Measurements from ENCODE around the gene SBSN. TPM values are rescaled to one million over a fixed set of nuclear protein-coding genes. Genes with fewer than 3 reads are reported as not detected.

The SBSN gene
- total and polyA plus RNA-seq, 9 donors: not detected

DNA sequence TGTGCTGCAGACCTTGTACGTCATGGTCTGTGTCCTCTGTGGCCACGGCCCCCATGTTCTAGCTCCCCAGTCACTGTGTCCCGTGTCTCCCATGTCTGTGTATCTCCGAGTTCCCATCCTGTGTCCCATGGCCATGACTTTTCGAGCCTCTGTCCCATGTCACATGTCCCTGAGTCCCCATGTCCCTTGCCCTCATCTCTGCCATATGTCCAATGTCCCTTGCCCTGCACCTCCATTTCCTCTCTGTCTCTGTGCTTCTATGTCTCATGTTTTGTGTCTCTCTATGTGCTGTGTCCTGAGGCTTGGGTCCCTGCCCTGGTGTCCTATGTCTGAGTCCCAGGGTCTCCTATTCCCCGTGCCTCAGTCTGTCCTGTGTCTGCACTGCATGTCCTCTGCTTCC is 33.3 kb upstream of the SBSN start:
- intact Hi-C loops (cut with DNase I): no loop called here

DNA sequence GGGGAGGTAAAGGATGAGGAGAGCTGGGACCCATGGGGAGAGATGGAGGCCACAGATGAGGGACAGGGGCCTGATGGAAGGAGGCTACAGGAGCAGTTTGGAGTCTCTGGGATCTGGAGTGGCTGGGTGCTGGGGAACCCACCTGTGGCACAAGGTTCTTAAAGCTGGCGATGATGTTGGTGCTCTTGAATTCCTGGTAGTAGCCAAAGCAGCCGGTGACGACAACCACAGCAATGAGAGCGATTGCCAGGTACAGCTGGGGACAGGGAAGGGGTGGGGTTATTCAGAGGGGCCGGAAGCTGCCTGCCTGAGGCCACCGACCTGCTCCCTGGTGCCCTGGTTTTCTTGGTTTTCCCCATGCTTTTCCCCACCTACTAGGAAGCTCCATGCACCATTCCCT is 32.6 kb upstream of the SBSN start:
- intact Hi-C loops (cut with DNase I): no loop called here
- no peak overlapping the region for H3K4me3 ChIP-seq
- TF ChIP-seq, protein P1, sequence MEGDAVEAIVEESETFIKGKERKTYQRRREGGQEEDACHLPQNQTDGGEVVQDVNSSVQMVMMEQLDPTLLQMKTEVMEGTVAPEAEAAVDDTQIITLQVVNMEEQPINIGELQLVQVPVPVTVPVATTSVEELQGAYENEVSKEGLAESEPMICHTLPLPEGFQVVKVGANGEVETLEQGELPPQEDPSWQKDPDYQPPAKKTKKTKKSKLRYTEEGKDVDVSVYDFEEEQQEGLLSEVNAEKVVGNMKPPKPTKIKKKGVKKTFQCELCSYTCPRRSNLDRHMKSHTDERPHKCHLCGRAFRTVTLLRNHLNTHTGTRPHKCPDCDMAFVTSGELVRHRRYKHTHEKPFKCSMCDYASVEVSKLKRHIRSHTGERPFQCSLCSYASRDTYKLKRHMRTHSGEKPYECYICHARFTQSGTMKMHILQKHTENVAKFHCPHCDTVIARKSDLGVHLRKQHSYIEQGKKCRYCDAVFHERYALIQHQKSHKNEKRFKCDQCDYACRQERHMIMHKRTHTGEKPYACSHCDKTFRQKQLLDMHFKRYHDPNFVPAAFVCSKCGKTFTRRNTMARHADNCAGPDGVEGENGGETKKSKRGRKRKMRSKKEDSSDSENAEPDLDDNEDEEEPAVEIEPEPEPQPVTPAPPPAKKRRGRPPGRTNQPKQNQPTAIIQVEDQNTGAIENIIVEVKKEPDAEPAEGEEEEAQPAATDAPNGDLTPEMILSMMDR (IDR thresholded peaks at IDR 0.05): no peak
- TF ChIP-seq POLR2A (IDR thresholded peaks at IDR 0.05) (no peak), EP300 (IDR thresholded peaks at IDR 0.05) (no peak)
- H3K4me1 ChIP-seq (ENCODE audit: insufficient read depth): no peaks in the 10 kb centered on the region
- no peaks in the 10 kb centered on the region for H3K27me3 ChIP-seq
- H3K27ac ChIP-seq: no peak overlapping the region
- no peaks in the 10 kb centered on the region for H3K36me3 ChIP-seq
- no peaks in the 10 kb centered on the region for H3K9me3 ChIP-seq
- WGBS, 3 donors: 68 to 75% (median 70%) methylated on average over 6 of the region's 6 CpGs
- no peak for DNase-seq

More for the DNA sequence above, 33.3 kb upstream of the SBSN start:
- no peaks in the 10 kb centered on the region for H3K27me3 ChIP-seq
- H3K36me3 ChIP-seq: no peaks in the 10 kb centered on the region
- TF ChIP-seq EP300 (IDR thresholded peaks at IDR 0.05): no peak
- TF ChIP-seq, protein P1 (IDR thresholded peaks at IDR 0.05): no peak
- no peak for TF ChIP-seq POLR2A (IDR thresholded peaks at IDR 0.05)
- WGBS, 3 donors: 73 to 81% (median 74%) methylated on average over 6 of the region's 6 CpGs
- DNase-seq: no peak
- no peak overlapping the region for H3K4me3 ChIP-seq
- no peaks in the 10 kb centered on the region for H3K9me3 ChIP-seq
- no peaks in the 10 kb centered on the region for H3K4me1 ChIP-seq (ENCODE audit: insufficient read depth)
- H3K27ac ChIP-seq: no peak overlapping the region

DNA sequence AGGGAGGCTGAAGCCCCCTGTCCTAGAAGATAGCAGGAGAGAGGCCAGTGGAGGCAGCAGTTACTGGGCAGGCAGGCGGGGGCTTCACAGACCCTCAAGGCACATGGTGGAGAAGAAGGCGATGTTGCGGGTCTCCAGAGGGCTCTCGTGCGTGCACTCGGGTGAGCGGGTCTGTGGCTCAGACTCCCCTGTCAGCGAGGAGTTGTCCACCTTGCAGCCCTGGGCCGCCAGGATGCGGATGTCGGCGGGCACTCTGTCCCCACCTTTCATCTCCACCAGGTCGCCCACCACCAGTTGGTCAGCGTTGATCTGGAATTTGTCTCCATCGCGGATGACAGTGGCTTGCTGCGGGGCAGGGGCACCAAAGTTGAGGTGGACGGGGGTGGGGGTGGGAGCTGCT is 32.2 kb upstream of the SBSN start:
- H3K27ac ChIP-seq: no peak overlapping the region
- no peaks in the 10 kb centered on the region for H3K27me3 ChIP-seq
- intact Hi-C loops (cut with DNase I): no loop called here

DNA sequence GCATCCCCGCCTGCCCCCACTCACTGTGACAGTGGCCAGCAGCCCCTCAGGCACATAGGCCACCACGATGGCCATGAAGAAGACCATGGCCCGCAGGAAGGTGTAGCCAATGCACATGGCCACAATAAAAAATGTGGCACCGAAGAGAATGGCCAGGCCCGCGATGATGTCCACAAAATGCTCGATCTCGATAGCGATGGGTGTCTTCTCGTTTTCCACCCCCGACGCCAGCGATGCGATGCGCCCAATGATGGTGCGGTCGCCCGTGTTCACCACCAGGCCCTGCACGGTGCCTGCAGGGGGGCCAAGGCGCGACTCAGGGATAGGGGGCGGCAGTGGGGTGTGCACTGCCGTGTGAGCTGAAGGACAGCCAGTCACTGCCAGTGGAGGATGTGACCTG is 31.7 kb upstream of the SBSN start:
- no peaks in the 10 kb centered on the region for H3K27me3 ChIP-seq
- intact Hi-C loops (cut with DNase I): no loop called here

More for the DNA sequence above, 32.2 kb upstream of the SBSN start:
- Histone ChIP-seq H3K4me1 (ENCODE audit: insufficient read depth) (no peaks in the 10 kb centered on the region), H3K9me3 (no peaks in the 10 kb centered on the region), H3K4me3 (no peak overlapping the region), H3K36me3 (no peaks in the 10 kb centered on the region)
- TF ChIP-seq, protein P1 (IDR thresholded peaks at IDR 0.05): no peak
- 84 to 88% (median 87%) methylated on average over 18 of the region's 18 CpGs for WGBS, 3 donors
- no peak for DNase-seq

More for the DNA sequence above, 31.7 kb upstream of the SBSN start:
- no peak for DNase-seq
- TF ChIP-seq POLR2A (IDR thresholded peaks at IDR 0.05) (no peak), EP300 (IDR thresholded peaks at IDR 0.05) (no peak)
- TF ChIP-seq, protein P1 (IDR thresholded peaks at IDR 0.05): no peak
- H3K36me3 ChIP-seq: no peaks in the 10 kb centered on the region
- H3K4me3 ChIP-seq: no peak overlapping the region
- 90 to 91% (median 90%) methylated on average over 23 of the region's 23 CpGs for WGBS, 3 donors
- no peaks in the 10 kb centered on the region for H3K4me1 ChIP-seq (ENCODE audit: insufficient read depth)
- no peak overlapping the region for H3K27ac ChIP-seq
- no peaks in the 10 kb centered on the region for H3K9me3 ChIP-seq

All from ovary (tissue), 9 donors.